AG09309 (cell line): Measurements from ENCODE around the gene DAAM1.

Experiments
- DNase-seq: peaks from one replicate; pipeline ENCODE4 v3.0.0-alpha.2; 2010; ENCODE audit warnings: low read depth
- H3K4me3 ChIP-seq: 2 replicates; pipeline ENCODE4 v1.5.1; 2011; ENCODE audit warnings: mild to moderate bottlenecking, low read depth, low read length, moderate library complexity; ENCODE audit not compliant: control insufficient read depth
- TF ChIP-seq, protein P1 (sequence below): IDR thresholded peaks from 2 replicates; pipeline ENCODE4 v1.5.1; 2011; ENCODE audit warnings: mild to moderate bottlenecking, low read depth, low read length, inconsistent platforms; ENCODE audit not compliant: insufficient read depth, control insufficient read depth; ENCODE audit errors: missing control alignments

DAAM1 gene

DNA sequence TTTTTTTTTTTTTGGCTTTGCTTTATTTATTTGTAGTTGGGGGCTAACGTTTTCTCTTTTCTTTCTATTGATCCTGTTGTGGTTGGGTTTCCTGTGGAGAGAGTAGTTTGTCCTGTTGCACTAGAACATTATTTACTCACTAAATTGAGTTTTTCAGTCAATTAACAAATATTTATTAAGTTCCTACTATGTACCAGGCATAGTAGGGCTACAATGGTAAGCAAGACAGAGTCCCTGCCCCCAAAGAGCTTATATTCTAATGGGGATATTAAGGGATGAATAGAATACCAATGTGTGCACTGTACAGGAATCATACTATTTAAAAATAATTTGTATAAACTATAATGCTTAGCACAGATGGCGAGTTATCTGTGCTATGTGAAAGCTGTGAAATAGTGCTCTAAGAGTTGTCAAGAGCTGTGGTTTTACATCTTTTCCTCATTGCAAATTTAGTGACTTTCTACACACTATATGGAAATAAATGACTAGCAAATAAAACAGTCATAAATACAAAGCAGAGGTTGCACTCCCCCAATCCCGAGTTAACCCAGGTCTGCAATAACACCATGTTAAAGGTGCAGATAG lies 181.8 kb downstream of the DAAM1 start:
- H3K4me3 ChIP-seq, result no peak overlapping the region
- TF ChIP-seq, protein P1, sequence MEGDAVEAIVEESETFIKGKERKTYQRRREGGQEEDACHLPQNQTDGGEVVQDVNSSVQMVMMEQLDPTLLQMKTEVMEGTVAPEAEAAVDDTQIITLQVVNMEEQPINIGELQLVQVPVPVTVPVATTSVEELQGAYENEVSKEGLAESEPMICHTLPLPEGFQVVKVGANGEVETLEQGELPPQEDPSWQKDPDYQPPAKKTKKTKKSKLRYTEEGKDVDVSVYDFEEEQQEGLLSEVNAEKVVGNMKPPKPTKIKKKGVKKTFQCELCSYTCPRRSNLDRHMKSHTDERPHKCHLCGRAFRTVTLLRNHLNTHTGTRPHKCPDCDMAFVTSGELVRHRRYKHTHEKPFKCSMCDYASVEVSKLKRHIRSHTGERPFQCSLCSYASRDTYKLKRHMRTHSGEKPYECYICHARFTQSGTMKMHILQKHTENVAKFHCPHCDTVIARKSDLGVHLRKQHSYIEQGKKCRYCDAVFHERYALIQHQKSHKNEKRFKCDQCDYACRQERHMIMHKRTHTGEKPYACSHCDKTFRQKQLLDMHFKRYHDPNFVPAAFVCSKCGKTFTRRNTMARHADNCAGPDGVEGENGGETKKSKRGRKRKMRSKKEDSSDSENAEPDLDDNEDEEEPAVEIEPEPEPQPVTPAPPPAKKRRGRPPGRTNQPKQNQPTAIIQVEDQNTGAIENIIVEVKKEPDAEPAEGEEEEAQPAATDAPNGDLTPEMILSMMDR, result no peak
- DNase-seq, result no peak

DNA sequence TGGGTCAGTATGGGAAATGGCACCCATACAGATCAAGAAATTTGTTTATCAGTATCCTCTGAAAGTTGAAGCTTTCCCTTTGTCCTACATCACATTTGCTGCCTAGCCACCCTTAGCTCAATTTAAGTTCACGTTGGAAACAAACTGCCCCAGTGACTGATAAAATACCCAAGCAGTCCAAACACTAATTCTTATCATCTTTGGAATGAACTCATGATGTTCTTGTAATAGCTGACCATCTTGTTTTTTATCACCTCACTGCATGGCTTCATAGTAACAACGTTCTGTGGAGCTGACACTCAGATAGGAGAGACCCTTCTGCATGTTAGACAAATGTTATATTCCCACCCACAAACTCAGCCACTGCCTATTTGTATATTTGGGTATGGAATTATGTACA lies 183.3 kb downstream of the DAAM1 start:
- TF ChIP-seq, protein P1, result no peak
- no peak for DNase-seq

DNA sequence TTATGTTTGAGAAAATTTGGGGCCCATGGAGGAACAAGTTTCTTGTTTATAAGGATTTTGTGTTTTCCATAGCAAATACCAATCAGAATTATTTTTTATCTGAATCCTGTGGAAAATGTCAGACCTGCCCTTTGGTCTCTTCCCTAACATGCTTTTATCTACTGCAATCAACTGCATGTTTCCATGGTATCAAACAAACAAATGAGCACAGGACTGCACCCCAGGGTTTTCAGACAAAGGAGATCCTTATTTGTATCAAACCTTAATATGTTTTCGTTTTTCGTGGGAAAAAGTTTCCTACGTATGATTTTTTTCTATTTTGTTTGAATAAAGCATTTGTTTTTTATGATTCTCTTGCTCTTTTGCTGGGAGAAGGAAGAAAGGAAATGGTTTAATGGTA lies 185.6 kb downstream of the DAAM1 start:
- no peak for DNase-seq
- H3K4me3 ChIP-seq, result no peak overlapping the region
- TF ChIP-seq, protein P1, result no peak

More for the DNA sequence above, 183.3 kb downstream of the DAAM1 start:
- H3K4me3 ChIP-seq, result no peak overlapping the region

DNA sequence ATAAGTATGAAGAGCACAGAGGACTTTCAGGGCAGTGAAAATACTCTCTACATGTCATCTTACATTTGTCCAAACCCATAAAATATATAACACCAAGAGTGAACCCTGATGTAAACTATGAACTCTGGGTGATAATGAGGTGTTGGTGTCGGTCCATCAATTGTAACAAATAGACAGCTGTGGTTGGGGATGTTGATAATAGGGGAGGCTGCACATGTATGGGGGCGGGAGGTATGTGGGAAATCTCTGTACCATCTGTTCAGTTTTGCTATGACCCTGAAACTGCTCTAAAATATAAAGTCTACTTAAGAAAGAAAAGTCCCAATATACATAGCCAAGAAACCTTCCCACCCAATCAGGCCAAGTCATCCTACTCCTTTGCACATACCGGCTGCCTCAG lies 188.2 kb downstream of the DAAM1 start:
- H3K4me3 ChIP-seq, result no peak overlapping the region
- TF ChIP-seq, protein P1, result no peak
- no peak for DNase-seq

DNA sequence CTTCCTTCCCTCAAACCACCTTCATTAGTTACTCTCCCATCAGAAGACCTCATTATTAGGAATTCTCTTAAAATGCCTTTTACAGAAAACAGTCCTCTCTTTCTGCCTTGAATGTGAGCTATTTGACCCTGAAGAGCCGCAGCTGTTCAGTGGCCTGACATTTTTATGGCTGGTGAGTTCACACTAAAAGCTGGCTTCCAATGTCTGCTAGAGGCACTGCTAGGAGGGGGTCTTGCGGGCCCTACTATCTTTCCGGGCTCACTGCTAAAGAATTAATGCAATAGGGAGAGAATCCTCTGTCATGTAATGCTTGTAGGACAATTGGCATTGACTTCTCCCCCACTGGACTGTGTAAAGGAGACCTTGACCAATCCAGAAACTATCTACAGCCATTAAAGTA lies 189.0 kb downstream of the DAAM1 start:
- H3K4me3 ChIP-seq, result no peak overlapping the region
- DNase-seq, result no peak
- TF ChIP-seq, protein P1, result no peak

DNA sequence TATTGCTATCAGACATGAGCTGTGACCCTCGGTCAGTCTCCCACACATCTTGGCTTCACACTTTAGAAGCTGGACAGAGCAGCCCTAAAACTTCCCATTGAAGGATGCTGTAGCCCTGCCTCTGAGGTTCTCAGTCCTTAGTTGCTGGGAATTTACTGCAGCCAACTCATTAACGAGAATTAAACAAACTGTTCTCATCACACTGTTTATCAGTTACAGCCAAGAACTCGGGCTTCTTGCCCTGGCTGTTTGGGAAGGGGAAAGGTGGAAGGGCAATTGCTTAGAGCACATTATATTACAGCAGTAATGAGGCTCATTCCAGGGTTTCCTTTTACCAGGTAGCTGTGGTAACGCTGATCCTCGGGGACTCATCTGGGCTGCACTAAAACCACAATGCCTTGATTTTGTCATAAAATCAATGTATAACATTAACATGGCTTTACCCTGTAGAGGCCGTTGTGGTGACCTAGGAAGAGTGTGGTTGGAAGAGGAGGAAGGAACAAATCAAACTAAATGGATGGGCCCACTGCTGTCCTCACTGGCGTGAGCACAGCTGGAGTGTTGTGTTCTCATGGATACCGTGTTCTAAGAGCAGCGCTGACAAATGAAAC lies 189.6 kb downstream of the DAAM1 start:
- TF ChIP-seq, protein P1, result no peak
- H3K4me3 ChIP-seq, result no peak overlapping the region
- no peak for DNase-seq
